Pulmonary artery endothelial cell (primary cell): ENCODE measurements around the gene SRCAP. TPM values are rescaled to one million over a fixed set of nuclear protein-coding genes. Genes with fewer than 3 reads are reported as not detected.

Experiments
- DNase-seq: peaks from one replicate; pipeline ENCODE4 v3.0.0-alpha.2; 2011; ENCODE audit warnings: low read depth, low spot score
- total RNA-seq: library from RNA; depleted of rRNA; stranded (reverse); fragments of >200 nt; gene quantifications from 2 replicates; pipeline ENCODE4 v1.2.3, GENCODE V29; 2014

The SRCAP gene
- total RNA-seq, 1 donor from 2014 or later: 33.4 TPM

- DNase-seq: no peak
Observed at GRCh38 chr16:30756781-30757100, 57.8 kb downstream of the SRCAP start.

DNA sequence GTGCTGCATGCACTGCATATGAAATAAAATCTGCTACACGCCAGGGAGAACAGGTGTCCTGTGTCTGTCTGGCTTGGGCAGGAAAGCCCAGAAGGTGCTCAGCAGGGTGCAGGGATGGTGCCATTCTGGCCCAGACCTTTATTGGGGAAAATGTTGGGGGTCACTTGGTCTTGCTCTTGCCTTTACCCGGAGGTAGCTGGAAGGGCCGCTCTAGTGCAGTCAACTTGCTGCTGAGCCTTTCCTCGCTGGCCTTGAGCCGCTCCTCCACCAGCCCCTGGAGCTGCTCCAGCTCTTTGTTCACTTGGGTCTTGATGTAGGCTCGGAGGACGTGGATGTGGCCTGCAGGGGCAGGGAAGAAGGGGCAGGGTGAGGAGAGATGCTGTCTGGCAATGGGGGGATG is 58.3 kb downstream of the SRCAP start:
- no peak for DNase-seq

- DNase-seq: no peak
Observed at GRCh38 chr16:30758988-30759491, 60.1 kb downstream of the SRCAP start.

- DNase-seq: no peak
Observed at GRCh38 chr16:30760001-30760559, 61.1 kb downstream of the SRCAP start.

DNA sequence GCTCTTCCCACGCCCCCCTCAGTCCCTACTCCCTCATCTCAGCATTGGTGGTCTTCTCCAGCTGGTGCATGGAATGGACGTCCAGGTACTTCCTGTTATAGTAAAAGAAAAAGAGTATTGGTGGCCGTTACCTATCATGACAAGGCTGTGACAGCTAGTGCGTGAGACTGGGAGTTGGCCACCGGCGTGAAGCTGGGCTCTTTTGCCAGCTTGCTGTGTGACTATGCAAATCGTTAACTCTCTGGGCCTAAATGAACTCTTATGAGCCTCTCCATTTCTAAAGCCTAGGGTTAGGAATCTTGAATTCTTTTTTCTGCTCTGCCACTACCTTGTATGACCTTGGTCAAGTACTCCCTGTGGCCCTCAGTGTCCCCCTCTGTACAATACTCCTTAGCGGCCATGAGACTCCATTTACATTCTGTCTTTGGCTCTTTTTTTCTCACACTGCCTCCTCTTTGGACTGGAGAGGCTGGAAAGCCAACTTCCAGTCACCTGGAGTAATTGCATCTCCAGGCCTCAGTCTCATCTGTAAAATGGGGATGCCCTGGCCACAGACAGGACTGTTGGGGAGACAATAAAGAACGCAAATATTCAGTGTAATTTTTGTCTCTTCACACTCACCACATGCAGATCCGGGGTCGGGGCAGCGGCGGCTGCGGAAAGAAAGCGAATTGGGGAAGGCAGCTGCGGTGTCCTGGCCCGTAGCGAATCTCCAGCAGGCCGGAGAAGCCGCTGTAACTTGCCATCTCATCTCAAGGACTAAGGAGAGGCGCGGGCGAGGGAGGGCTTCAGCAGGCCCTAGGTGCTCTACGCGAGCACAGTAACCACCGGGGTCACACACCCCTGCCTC is 61.8 kb downstream of the SRCAP start:
- no peak for DNase-seq

DNA sequence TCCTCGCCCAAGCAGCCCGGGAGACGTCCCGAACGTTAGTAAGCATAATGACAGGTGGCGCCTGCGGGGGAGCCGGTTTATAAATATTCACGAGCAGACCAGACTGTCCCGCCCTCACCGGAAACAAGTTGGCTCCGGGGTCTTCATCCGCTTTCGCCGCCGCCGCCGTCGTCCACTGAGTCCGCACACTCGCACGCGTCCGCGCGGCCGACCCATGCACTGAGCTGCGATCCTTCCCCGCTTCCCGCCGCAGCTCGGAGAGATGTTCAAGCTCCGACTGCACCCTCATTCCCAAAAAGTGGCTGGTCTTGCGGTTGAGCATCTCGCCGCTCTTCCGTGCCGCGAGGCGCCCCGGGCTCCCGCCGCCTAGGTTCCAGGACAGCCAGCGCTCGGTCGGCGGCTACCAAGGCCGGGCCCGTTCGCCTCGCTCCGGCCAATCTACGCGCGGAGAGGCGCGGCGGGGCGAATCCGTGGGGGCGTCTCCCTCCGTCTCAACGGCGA is 62.5 kb downstream of the SRCAP start:
- DNase-seq: no peak

DNA sequence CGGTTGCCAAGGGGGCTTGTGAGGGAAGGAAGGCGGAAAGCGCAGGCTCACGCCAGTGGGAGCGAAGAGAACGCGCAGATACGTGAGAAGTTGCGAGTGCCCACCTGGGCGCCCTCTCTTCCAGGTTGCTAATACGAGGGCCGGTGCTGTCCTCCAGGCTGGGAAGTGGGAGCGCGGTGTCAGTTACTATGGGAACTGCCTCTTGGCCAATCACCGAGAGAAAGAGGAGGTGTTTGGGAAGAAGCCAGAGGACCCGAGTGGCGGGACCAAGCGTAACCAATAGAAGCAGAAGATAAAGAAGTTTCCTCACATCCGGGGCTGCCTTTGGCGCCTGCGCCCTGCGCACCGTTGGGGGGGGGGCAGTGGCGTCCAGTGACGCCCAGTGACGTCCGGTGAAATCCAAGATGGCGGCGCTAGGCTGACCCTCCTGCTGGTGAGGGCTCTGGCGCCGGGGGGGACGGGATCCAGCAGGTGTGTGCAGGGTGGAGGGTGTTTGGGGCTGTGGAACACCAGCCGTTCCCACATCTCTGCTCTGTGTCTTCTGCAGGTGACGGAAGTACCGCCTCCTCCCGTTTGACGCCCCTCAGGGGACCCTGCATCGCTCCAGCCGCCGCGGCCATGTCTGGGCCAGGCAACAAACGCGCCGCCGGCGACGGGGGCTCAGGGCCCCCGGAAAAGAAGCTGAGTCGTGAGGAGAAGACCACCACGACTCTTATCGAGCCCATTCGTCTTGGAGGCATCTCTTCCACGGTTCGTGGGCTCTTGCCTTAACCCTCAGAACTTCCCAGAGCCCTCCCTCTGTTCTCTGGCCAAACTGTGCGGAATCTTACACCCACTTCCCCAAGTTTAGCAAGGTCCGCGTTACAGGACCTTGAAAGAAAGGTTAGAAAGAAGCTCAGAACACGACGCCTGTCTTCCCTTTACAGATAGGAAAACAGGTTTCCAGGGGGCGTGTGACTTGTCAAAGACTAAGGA is 63.2 kb downstream of the SRCAP start, which contains the start of the genes CFAP119 and RNF40:
TSS of gene CFAP119 (minus strand) at position 135 of the 975 bp plus-strand sequence. CDS start 314 bp downstream, outside the sequence.
TSS of gene RNF40 (plus strand) at position 395 of the 975 bp plus-strand sequence. CDS start at position 619, 224 bp downstream.
- DNase-seq: peak; percentile 95

- no peak for DNase-seq
Observed at GRCh38 chr16:30762991-30763725, 64.2 kb downstream of the SRCAP start.

DNA sequence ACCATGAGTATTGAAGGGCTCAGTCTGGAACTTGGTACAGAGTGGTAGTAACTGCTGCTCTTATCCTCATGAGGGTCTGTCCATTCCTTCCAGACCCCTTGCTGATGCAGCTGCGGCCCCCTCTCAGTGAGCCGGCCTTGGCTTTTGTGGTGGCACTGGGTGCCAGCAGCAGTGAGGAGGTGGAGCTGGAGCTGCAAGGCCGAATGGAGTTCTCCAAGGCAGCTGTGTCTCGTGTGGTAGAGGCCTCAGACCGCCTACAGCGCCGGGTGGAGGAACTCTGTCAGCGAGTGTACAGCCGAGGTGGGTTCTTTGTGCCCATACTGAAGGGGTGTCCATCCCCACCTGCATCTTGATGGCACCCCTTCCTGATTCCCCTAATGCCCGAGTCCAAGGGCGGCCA is 65.1 kb downstream of the SRCAP start:
- no peak for DNase-seq

- DNase-seq: no peak
Observed at GRCh38 chr16:30764816-30765465, 66.0 kb downstream of the SRCAP start.

DNA sequence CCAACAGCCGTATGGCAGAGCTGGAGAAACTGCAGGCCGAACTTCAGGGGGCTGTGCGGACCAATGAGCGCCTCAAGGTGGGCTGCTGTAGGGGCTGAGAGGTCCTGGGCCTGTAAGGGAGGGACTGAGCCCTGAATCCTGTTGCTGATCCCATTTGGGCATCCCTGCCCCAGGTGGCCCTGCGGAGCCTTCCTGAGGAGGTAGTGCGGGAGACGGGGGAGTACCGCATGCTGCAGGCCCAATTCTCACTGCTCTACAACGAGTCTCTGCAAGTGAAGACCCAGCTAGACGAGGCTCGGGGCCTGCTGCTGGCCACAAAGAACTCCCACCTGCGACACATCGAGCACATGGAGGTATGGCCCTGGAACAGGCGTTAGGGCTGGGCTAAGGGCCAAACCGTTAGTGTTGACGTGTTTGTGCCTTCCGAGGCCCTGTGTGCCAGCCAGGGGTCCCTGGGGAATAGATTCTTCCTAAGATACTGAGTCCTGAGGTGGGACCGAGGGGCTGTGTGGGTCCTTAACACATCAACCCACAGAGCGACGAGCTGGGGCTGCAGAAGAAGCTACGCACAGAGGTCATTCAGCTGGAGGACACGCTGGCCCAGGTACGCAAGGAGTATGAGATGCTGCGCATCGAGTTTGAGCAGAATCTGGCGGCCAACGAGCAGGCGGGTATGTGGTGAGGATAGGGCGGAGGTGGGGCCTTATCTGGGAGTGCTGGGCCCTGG is 67.4 kb downstream of the SRCAP start:
- DNase-seq: no peak

DNA sequence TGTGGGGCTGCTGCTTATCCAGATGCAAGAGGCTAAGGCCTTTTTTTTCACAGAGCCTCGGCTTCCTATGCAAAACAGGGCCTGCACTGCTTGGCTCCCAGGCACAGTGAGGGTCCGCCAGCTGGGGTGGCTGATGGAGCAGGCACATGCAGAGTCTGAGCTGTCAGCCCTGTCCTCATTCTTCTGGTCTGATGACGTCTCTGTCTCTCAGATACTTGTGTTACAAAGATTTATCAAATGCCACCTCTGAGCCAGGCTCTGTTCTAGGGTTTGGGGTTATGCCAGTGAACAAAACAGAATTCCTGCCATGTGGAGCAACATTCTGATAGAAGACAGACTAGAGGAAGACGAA is 67.9 kb downstream of the SRCAP start:
- no peak for DNase-seq

GRCh38 chr16:30767767-30768465 is 68.9 kb downstream of the SRCAP start:
- no peak for DNase-seq

DNA sequence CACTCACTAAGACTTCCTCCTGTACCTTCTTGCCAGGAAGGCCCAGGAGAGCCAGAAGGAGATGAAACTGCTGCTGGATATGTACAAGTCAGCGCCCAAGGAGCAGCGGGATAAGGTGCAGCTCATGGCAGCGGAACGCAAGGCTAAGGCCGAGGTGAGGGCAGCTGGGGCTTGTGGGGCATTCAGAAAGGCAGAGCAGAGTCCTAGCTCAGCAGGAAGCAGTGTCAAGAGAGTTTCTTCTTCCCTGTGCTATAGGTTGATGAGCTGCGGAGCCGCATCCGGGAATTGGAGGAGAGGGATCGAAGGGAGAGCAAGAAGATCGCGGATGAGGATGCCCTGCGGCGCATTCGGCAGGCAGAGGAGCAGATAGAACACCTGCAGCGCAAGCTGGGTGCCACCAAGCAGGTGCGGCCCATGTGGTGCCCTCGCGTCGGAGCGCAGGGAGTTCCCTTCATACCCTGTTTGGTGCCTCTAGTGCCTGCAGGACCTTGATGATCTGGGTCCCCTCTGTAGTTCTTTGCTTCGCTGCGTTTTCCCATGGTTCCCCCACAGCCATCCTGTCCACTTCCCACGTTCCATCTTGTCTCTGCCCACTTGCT is 69.7 kb downstream of the SRCAP start:
- no peak for DNase-seq

- DNase-seq: no peak
Observed at GRCh38 chr16:30769379-30770089, 70.6 kb downstream of the SRCAP start.

DNA sequence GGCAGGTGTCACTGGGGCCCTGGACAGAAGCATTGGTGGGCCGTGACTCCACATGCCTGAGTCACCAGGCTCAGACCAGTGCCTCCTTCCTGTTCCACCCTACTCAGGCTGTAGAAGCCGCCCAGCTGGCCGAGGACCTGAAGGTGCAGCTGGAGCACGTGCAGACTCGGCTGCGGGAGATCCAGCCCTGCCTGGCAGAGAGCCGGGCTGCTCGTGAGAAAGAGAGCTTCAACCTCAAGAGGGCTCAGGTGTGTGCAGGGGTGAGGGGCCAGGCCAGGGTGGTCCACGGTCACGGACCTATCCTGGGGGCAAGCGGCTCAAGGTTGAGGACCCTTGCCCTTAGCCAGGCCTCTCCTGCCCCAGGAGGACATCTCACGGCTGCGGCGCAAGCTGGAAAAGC is 72.8 kb downstream of the SRCAP start:
- no peak for DNase-seq

DNA sequence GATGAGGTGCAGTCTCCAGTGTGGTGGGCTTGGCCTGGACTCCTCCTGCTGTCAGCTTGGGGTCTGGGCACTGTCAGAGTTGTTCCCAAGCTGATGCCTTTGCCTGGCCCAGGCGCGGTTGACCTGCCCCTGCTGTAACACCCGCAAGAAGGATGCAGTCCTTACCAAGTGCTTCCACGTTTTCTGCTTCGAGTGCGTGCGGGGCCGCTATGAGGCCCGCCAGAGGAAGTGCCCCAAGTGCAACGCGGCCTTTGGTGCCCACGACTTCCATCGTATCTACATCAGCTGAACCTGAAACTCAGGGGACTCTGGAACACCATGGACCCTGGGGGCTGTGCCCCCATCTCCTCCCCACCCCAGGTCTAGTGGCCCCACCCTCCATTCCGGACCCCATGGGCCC is 74.9 kb downstream of the SRCAP start:
- DNase-seq: no peak
